Activated CD4-positive, alpha-beta memory T cell treated with anti-CD3 and anti-CD28 coated beads for 36 hours (primary cell): ENCODE measurements around the gene PRKAA1. TPM values are rescaled to one million over a fixed set of nuclear protein-coding genes. Genes with fewer than 3 reads are reported as not detected.
"Not testable (repeated sequence)": the region's sequence is repeated elsewhere in the genome, so short reads cannot be mapped to it uniquely, and the experiment has no call there.

ENCODE experiments used
- CTCF ChIA-PET: fragments of 350-600 bp; sonication (Branson Sonifier 250); formaldehyde crosslinking; loops from one replicate; lab custom pipeline; 2021; ENCODE audit warnings: antibody characterized with exemption, inconsistent platforms; lab: Charles Lee
- POLR2A ChIA-PET: fragments of 350-600 bp; sonication (Branson Sonifier 250); formaldehyde crosslinking; loops from one replicate; lab custom pipeline; 2021; ENCODE audit warnings: antibody characterized with exemption; lab: Charles Lee
- DNase-seq: peaks from one replicate; pipeline ENCODE4 v3.0.0-alpha.2; 2020
- H3K27ac Mint-ChIP-seq: one replicate; pipeline ENCODE4 v1.8.0; 2021; ENCODE audit warnings: mixed read lengths
- H3K27me3 Mint-ChIP-seq: one replicate; pipeline ENCODE4 v1.8.0; 2021; ENCODE audit warnings: mixed read lengths
- H3K36me3 Mint-ChIP-seq: one replicate; pipeline ENCODE4 v1.8.0; 2021; ENCODE audit warnings: mixed read lengths
- H3K4me1 Mint-ChIP-seq: one replicate; pipeline ENCODE4 v1.8.0; 2021; ENCODE audit warnings: low read depth, mixed read lengths
- H3K4me3 Mint-ChIP-seq: one replicate; pipeline ENCODE4 v1.8.0; 2021; ENCODE audit warnings: mild to moderate bottlenecking, mixed read lengths
- H3K9me3 Mint-ChIP-seq: one replicate; pipeline ENCODE4 v1.8.0; 2021; ENCODE audit warnings: mixed read lengths
- intact Hi-C: fragments of 100-400 bp; cut with micrococcal nuclease; formaldehyde crosslinking; loops from one replicate; pipeline ENCODE4 v1.15.1; 2023
- total RNA-seq, 2 experiments: library from RNA; stranded (reverse); gene quantifications; one replicate each; pipeline ENCODE4 v1.2.3, GENCODE V29; 2021

The PRKAA1 gene
- total RNA-seq, 2 experiments from 2014 or later = 54.4 to 55.6 TPM

DNA sequence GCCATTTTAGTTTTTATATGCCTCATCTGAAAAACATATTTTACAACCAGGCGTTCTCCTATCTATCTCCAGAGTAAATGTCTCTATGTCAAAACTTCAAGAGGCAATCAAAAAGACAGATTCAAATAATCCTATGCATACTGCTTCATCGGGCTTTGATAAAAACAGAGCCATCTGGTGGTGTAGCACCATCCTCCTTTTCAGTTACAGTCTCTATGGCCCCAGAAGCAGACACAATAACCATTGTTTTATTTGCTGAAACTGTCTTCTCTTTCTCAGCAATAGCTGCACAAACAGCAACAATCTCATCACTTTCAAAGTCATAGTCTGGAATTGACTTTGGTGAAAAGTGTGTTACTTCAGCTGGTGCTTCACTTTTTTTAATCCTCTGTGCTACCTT is 82.2 kb downstream of the PRKAA1 start:
- no peak for DNase-seq
- H3K27me3 Mint-ChIP-seq = no peaks in the 10 kb centered on the region
- POLR2A ChIA-PET = no interaction called here
- intact Hi-C loops = no loop called here
- peaks cover under 1% of the 10 kb centered on the region for H3K9me3 Mint-ChIP-seq
- no peak overlapping the region for H3K4me3 Mint-ChIP-seq
- no peak overlapping the region for H3K27ac Mint-ChIP-seq
- peaks cover 26% of the 10 kb centered on the region for H3K36me3 Mint-ChIP-seq
- CTCF ChIA-PET = interaction anchor here (0.6 kb wide), 1 partner anchor 1144 kb away, joined by 3 read pairs; no protein-coding TSS in a partner anchor
- H3K4me1 Mint-ChIP-seq = peaks cover 15% of the 10 kb centered on the region

DNA sequence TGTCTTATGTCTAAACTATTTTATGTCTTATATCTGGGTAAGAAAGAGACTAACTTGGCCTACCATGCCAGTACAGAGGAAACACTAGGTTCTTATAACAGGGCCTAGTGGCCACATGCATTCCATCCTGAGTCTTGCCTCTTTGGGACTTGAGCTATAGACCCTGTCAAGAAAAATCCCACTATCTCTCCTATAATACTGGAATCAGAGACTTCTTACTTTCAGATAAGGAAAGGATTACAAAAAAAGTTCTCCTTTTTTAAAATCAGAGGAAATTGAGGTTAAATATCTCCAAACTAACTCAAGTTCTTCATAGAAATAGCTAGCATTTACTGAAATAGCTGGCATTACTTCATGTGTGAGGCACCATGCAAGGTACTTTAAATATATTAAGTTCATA is 84.2 kb downstream of the PRKAA1 start:
- Mint-ChIP-seq H3K4me3 (no peak overlapping the region), H3K4me1 (peaks cover 14% of the 10 kb centered on the region), H3K9me3 (peaks cover 11% of the 10 kb centered on the region), H3K27me3 (no peaks in the 10 kb centered on the region), H3K27ac (no peak overlapping the region), H3K36me3 (peaks cover 28% of the 10 kb centered on the region)
- no peak for DNase-seq
- ChIA-PET CTCF (interaction anchor here (0.6 to 1.9 kb wide), 5 partner anchors 8 to 775 kb away, joined by 3 to 4 read pairs (median 3); no protein-coding TSS in a partner anchor), POLR2A (interaction anchor here (1.4 kb wide), 1 partner anchor 121 kb away, joined by 3 read pairs; the partner anchor contains the start of gene RPL37)
- intact Hi-C loops = no loop called here

GRCh38 chr5:40710575-40710974 is 87.6 kb downstream of the PRKAA1 start:
- intact Hi-C loops, CTCF ChIA-PET, H3K4me3 Mint-ChIP-seq, H3K4me1 Mint-ChIP-seq, POLR2A ChIA-PET, H3K27ac Mint-ChIP-seq, H3K27me3 Mint-ChIP-seq, DNase-seq: not testable (repeated sequence)
- Mint-ChIP-seq H3K36me3 (peaks cover 38% of the 10 kb centered on the region), H3K9me3 (peaks cover 33% of the 10 kb centered on the region)

Other genes with a start within 250 kb of the PRKAA1 start
- gene PTGER4, start 118.5 kb downstream of the PRKAA1 start, total RNA-seq = 10 to 100 TPM; 53.7 to 59.9 TPM
- gene TTC33, start 42.4 kb downstream of the PRKAA1 start, total RNA-seq = 10 to 100 TPM; 30.2 to 34.1 TPM
- 1,000 to 10,000 TPM; 1,815 to 1,873 TPM for gene RPL37, start 36.8 kb upstream of the PRKAA1 start, total RNA-seq
- 1 to 10 TPM; 1.4 to 1.7 TPM for gene CARD6, start 43.0 kb upstream of the PRKAA1 start, total RNA-seq
- not detected for gene C7, start 111.1 kb upstream of the PRKAA1 start, total RNA-seq